Measurements from ENCODE around the gene ALG9. TPM values are rescaled to one million over a fixed set of nuclear protein-coding genes. Genes with fewer than 3 reads are reported as not detected.

The ALG9 gene
- total and polyA plus RNA-seq, 2 donors (not counting 3 experiments of a cell fraction or from before 2014, with no cell fraction given), result 29.1 to 29.4 TPM

DNA sequence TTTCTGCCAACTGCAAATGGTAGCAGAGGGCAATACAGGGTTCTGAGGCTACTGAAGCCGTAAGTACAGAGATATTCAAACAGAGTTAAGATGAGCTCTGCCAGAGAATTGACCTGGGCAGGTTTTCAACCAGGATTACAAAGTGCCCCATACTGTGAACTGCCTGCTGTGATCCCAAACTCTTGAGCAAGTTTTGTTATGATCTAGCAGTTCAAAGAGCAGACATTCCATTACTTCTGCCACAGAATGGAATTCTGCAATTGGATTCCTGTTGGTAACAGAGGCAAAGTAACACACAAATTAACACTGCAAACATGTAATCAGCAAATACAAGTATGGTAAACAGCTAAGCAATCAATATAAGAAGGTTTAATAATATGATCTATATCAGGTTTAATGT is 31.2 kb downstream of the ALG9 start:
- intact Hi-C loops (cut with micrococcal nuclease), result no loop called here
- Histone ChIP-seq H3K27me3 (ENCODE audit: control insufficient read depth in 2 of 2, insufficient read depth in 2 of 2, low read length in 2 of 2) (no peaks in the 10 kb centered on the region), H3K4me3 (replicated peaks in 1 of 3; ENCODE audit: insufficient read depth in 1 of 3, low read depth in 1 of 3, low read length in 3 of 3) (no peak overlapping the region), H3K9me3 (replicated peaks; ENCODE audit: control insufficient read depth, insufficient read depth, low read length) (no peaks in the 10 kb centered on the region), H3K4me1 (ENCODE audit: control insufficient read depth, extremely low read depth, insufficient read depth, low read length) (no peaks in the 10 kb centered on the region), H3K79me2 (ENCODE audit: control insufficient read depth, insufficient read depth, low read length) (no peaks in the 10 kb centered on the region), H2AFZ (ENCODE audit: low read depth, low read length) (no peak overlapping the region), H3K27ac (ENCODE audit: insufficient read depth, low read depth, low read length) (no peak overlapping the region), H3K36me3 (ENCODE audit: control insufficient read depth in 2 of 2, extremely low read depth in 1 of 2, insufficient read depth in 2 of 2, low read length in 2 of 2) (peaks cover 4 to 8% of the 10 kb centered on the region in 2 experiments), H3K4me2 (ENCODE audit: insufficient read depth, low read length) (no peak overlapping the region), H3K9me1 (replicated peaks; ENCODE audit: control insufficient read depth, extremely low read depth, insufficient read depth, low read length) (no peaks in the 10 kb centered on the region), H4K20me1 (replicated peaks; ENCODE audit: control insufficient read depth, extremely low read depth, insufficient read depth, low read length) (no peaks in the 10 kb centered on the region), H3K9ac (replicated peaks; ENCODE audit: extremely low read depth, insufficient read depth, low read length) (no peak overlapping the region)
- DNase-seq (ENCODE audit: low read depth, low spot score), result no peak
- ChIA-PET CTCF (interaction anchor here (0.8 to 2.0 kb wide), 4 partner anchors 60 to 236 kb away, joined by 3 to 23 read pairs (median 5); no protein-coding TSS in a partner anchor), POLR2A (no interaction called here)
- TF ChIP-seq, protein P1, sequence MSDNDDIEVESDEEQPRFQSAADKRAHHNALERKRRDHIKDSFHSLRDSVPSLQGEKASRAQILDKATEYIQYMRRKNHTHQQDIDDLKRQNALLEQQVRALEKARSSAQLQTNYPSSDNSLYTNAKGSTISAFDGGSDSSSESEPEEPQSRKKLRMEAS (IDR thresholded peaks at IDR 0.05; ENCODE audit: insufficient read depth, insufficient read length), result no peak
- TF ChIP-seq EZH2 (IDR thresholded peaks at IDR 0.05; ENCODE audit: borderline replicate concordance, low read depth, low read length, severe bottlenecking) (no peak), GATA2 (IDR thresholded peaks at IDR 0.05; ENCODE audit: insufficient read depth, insufficient read length, low read depth, low read length) (no peak), POLR2A (IDR thresholded peaks at IDR 0.05; ENCODE audit: low read depth, low read length) (no peak), JUN (IDR thresholded peaks at IDR 0.05; ENCODE audit: borderline replicate concordance, insufficient read depth, insufficient read length, low read depth) (no peak), FOS (IDR thresholded peaks at IDR 0.05; ENCODE audit: borderline replicate concordance, insufficient read depth, low read length) (no peak), MYC (IDR thresholded peaks at IDR 0.05; ENCODE audit: low read depth, low read length) (no peak), POLR2AphosphoS5 (IDR thresholded peaks at IDR 0.05; ENCODE audit: insufficient read depth, low read depth, low read length) (no peak)
- TF ChIP-seq, protein P2, sequence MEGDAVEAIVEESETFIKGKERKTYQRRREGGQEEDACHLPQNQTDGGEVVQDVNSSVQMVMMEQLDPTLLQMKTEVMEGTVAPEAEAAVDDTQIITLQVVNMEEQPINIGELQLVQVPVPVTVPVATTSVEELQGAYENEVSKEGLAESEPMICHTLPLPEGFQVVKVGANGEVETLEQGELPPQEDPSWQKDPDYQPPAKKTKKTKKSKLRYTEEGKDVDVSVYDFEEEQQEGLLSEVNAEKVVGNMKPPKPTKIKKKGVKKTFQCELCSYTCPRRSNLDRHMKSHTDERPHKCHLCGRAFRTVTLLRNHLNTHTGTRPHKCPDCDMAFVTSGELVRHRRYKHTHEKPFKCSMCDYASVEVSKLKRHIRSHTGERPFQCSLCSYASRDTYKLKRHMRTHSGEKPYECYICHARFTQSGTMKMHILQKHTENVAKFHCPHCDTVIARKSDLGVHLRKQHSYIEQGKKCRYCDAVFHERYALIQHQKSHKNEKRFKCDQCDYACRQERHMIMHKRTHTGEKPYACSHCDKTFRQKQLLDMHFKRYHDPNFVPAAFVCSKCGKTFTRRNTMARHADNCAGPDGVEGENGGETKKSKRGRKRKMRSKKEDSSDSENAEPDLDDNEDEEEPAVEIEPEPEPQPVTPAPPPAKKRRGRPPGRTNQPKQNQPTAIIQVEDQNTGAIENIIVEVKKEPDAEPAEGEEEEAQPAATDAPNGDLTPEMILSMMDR (IDR thresholded peaks at IDR 0.05; ENCODE audit: extremely low read depth in 1 of 2, insufficient read depth in 1 of 2, low read depth in 1 of 2, low read length in 2 of 2), result no peak
- dilution Hi-C loops (cut with MboI; ENCODE audit: extremely low pct_ligation_motif_present, low sequenced_read_pairs), result no loop called here
- BruUV-seq (replicated peaks), result no TSS peak
- FAIRE-seq, result no peak

All from endothelial cell of umbilical vein (primary cell).